ENCODE data around the gene MAPK8IP1. TPM values are rescaled to one million over a fixed set of nuclear protein-coding genes. Genes with fewer than 3 reads are reported as not detected.

Gene MAPK8IP1
- polyA plus RNA-seq, 1 donor (not counting 4 experiments of a cell fraction or from before 2014, with no cell fraction given): 0.51 TPM

DNA sequence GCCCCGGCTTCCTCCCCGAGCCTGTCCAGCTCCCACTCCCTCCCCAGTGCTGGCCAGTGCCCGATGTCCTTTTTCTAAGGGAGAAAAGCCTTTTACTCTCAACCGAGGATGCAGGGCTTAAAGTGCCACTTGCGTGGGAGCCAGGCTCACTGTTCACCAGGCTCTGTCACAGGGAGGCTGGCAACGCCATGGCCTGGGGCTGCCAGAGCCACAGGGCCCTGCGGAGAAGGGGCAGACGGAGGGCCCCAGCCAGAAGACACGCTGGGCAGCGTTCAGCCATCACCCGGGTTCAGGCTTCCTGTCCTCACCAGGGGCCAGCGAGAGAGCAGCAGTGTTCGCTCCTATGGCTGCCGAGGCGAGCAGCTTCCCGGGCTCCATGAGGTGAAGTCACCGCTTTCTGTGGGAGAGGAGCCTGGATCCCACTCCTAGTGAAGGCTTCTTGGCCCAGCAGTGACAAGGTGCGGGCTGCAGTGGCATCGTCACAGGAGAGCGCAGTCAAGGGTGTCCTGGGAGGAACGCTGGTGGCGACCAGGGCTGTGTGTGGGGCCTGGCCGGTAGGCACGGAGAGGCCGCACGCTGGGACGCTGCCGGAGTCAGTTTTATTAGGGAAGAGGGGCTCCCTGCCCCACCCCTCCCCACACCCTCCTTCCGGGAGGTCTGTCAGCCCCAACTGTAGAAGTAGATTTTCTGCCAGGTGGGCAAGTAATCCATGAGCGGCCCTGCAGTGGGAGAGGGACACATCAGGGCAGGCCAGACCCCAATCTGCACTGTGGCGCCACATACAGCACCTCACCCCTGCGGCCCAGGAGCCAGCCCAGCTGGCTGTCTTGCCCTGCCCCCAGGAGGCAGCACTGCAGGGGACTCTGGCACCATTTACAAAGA lies 24.4 kb downstream of the MAPK8IP1 start:
- no peaks in the 10 kb centered on the region for H3K4me1 ChIP-seq (ENCODE audit: control insufficient read depth, extremely low read depth, insufficient read depth, low read length)
- H3K9ac ChIP-seq (ENCODE audit: control insufficient read depth, extremely low read depth, insufficient read depth, low read length): no peak overlapping the region
- no peaks in the 10 kb centered on the region for H3K27me3 ChIP-seq (ENCODE audit: control insufficient read depth, extremely low read depth, insufficient read depth, low read length)
- H3K9me1 ChIP-seq (ENCODE audit: control insufficient read depth, extremely low read depth, insufficient read depth, low read length): no peaks in the 10 kb centered on the region
- H3K4me3 ChIP-seq (ENCODE audit: control insufficient read depth in 2 of 3, extremely low read depth in 1 of 3, insufficient read depth in 2 of 3, low read depth in 1 of 3, low read length in 3 of 3): no peak overlapping the region
- dilution Hi-C loops (cut with MboI; ENCODE audit: extremely low pct_ligation_motif_present, low sequenced_read_pairs): no loop called here
- FAIRE-seq: no peak
- TF ChIP-seq, protein P1, sequence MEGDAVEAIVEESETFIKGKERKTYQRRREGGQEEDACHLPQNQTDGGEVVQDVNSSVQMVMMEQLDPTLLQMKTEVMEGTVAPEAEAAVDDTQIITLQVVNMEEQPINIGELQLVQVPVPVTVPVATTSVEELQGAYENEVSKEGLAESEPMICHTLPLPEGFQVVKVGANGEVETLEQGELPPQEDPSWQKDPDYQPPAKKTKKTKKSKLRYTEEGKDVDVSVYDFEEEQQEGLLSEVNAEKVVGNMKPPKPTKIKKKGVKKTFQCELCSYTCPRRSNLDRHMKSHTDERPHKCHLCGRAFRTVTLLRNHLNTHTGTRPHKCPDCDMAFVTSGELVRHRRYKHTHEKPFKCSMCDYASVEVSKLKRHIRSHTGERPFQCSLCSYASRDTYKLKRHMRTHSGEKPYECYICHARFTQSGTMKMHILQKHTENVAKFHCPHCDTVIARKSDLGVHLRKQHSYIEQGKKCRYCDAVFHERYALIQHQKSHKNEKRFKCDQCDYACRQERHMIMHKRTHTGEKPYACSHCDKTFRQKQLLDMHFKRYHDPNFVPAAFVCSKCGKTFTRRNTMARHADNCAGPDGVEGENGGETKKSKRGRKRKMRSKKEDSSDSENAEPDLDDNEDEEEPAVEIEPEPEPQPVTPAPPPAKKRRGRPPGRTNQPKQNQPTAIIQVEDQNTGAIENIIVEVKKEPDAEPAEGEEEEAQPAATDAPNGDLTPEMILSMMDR (optimal IDR thresholded peaks at IDR 0.05 in 1 of 3, IDR thresholded peaks at IDR 0.05 in 1 of 3, conservative IDR thresholded peaks at IDR 0.05 in 1 of 3; ENCODE audit: extremely low read depth in 1 of 3, insufficient read depth in 2 of 3, low read length in 3 of 3): no peak
- no peak for TF ChIP-seq EZH2 (IDR thresholded peaks at IDR 0.05; ENCODE audit: low read length)
- no peak overlapping the region for H2AFZ ChIP-seq (ENCODE audit: control insufficient read depth, low read length)
- H3K9me3 ChIP-seq (ENCODE audit: control insufficient read depth, low read depth, low read length): no peaks in the 10 kb centered on the region
- H3K4me2 ChIP-seq (ENCODE audit: control insufficient read depth, extremely low read depth, insufficient read depth, low read depth, low read length): no peak overlapping the region
- peaks cover under 1% of the 10 kb centered on the region for H3K79me2 ChIP-seq (ENCODE audit: control insufficient read depth, insufficient read depth, low read length)
- H4K20me1 ChIP-seq (ENCODE audit: control insufficient read depth, extremely low read depth, insufficient read depth, low read length): no peaks in the 10 kb centered on the region
- H3K36me3 ChIP-seq (ENCODE audit: control insufficient read depth in 2 of 2, extremely low read depth in 1 of 2, insufficient read depth in 2 of 2, low read length in 2 of 2): peaks cover 15 to 18% of the 10 kb centered on the region in 2 experiments
- H3K27ac ChIP-seq (ENCODE audit: control insufficient read depth, insufficient read depth, low read length): no peak overlapping the region
- no peak for DNase-seq (ENCODE audit: low read depth, low spot score)

GRCh38 chr11:45910623-45911022 lies 25.2 kb downstream of the MAPK8IP1 start:
- FAIRE-seq (no peak), DNase-seq (ENCODE audit: low read depth, low spot score) (no peak)
- no peak overlapping the region for H3K4me2 ChIP-seq (ENCODE audit: control insufficient read depth, extremely low read depth, insufficient read depth, low read depth, low read length)
- H3K27ac ChIP-seq (ENCODE audit: control insufficient read depth, insufficient read depth, low read length): no peak overlapping the region
- H4K20me1 ChIP-seq (ENCODE audit: control insufficient read depth, extremely low read depth, insufficient read depth, low read length): no peaks in the 10 kb centered on the region
- H3K27me3 ChIP-seq (ENCODE audit: control insufficient read depth, extremely low read depth, insufficient read depth, low read length): no peaks in the 10 kb centered on the region
- H3K9me1 ChIP-seq (ENCODE audit: control insufficient read depth, extremely low read depth, insufficient read depth, low read length): no peaks in the 10 kb centered on the region
- H3K9me3 ChIP-seq (ENCODE audit: control insufficient read depth, low read depth, low read length): no peaks in the 10 kb centered on the region
- dilution Hi-C loops (cut with MboI; ENCODE audit: extremely low pct_ligation_motif_present, low sequenced_read_pairs): no loop called here
- no peak overlapping the region for H3K9ac ChIP-seq (ENCODE audit: control insufficient read depth, extremely low read depth, insufficient read depth, low read length)
- H3K4me3 ChIP-seq (ENCODE audit: control insufficient read depth in 2 of 3, extremely low read depth in 1 of 3, insufficient read depth in 2 of 3, low read depth in 1 of 3, low read length in 3 of 3): no peak overlapping the region
- no peaks in the 10 kb centered on the region for H3K4me1 ChIP-seq (ENCODE audit: control insufficient read depth, extremely low read depth, insufficient read depth, low read length)
- TF ChIP-seq EZH2 (IDR thresholded peaks at IDR 0.05; ENCODE audit: low read length): no peak
- TF ChIP-seq, protein P1 (optimal IDR thresholded peaks at IDR 0.05 in 1 of 3, IDR thresholded peaks at IDR 0.05 in 1 of 3, conservative IDR thresholded peaks at IDR 0.05 in 1 of 3; ENCODE audit: extremely low read depth in 1 of 3, insufficient read depth in 2 of 3, low read length in 3 of 3): no peak
- peaks cover 21 to 23% of the 10 kb centered on the region in 2 experiments for H3K36me3 ChIP-seq (ENCODE audit: control insufficient read depth in 2 of 2, extremely low read depth in 1 of 2, insufficient read depth in 2 of 2, low read length in 2 of 2)
- no peak overlapping the region for H2AFZ ChIP-seq (ENCODE audit: control insufficient read depth, low read length)
- peaks cover 6% of the 10 kb centered on the region for H3K79me2 ChIP-seq (ENCODE audit: control insufficient read depth, insufficient read depth, low read length)

All from keratinocyte (primary cell).